ENCODE data around the gene SLC35F3. TPM values are rescaled to one million over a fixed set of nuclear protein-coding genes. Genes with fewer than 3 reads are reported as not detected.

SLC35F3 gene
- total RNA-seq, 4 donors from 2014 or later: 1.7 TPM; not detected in 3

- no peak for DNase-seq
Measured at GRCh38 chr1:234324821-234325220, 420.3 kb downstream of the SLC35F3 start.

GRCh38 chr1:234325878-234326496 lies 421.5 kb downstream of the SLC35F3 start:
- no peaks in the 10 kb centered on the region for H3K9me3 ChIP-seq
- H3K27me3 ChIP-seq: no peaks in the 10 kb centered on the region
- no peak for DNase-seq
- peak overlapping the region in 2 of 4 donors; percentile 12 to 39 for H3K4me3 ChIP-seq
- TF ChIP-seq CTCF (IDR thresholded peaks at IDR 0.05) (no peak), POLR2A (IDR thresholded peaks at IDR 0.05) (no peak)
- no peak overlapping the region for H3K27ac ChIP-seq
- no peaks in the 10 kb centered on the region for H3K36me3 ChIP-seq
- no peaks in the 10 kb centered on the region for H3K4me1 ChIP-seq

More at GRCh38 chr1:234324821-234325220, 420.3 kb downstream of the SLC35F3 start:
- Histone ChIP-seq H3K9me3 (no peaks in the 10 kb centered on the region), H3K27me3 (no peaks in the 10 kb centered on the region), H3K4me1 (no peaks in the 10 kb centered on the region), H3K36me3 (no peaks in the 10 kb centered on the region), H3K4me3 (no peak overlapping the region), H3K27ac (no peak overlapping the region)
- TF ChIP-seq CTCF (IDR thresholded peaks at IDR 0.05) (no peak), POLR2A (IDR thresholded peaks at IDR 0.05) (no peak)

GRCh38 chr1:234326497-234327366 lies 422.3 kb downstream of the SLC35F3 start:
- peak overlapping the region in 2 of 4 donors; percentile 12 to 39 for H3K4me3 ChIP-seq
- peak; percentile 31 to 80 (median 53) for TF ChIP-seq CTCF (IDR thresholded peaks at IDR 0.05)
- TF ChIP-seq POLR2A (IDR thresholded peaks at IDR 0.05): no peak

GRCh38 chr1:234327577-234328164 lies 423.2 kb downstream of the SLC35F3 start:
- Histone ChIP-seq H3K4me3 (no peak overlapping the region), H3K27ac (no peak overlapping the region), H3K36me3 (no peaks in the 10 kb centered on the region), H3K9me3 (no peaks in the 10 kb centered on the region), H3K27me3 (no peaks in the 10 kb centered on the region), H3K4me1 (no peaks in the 10 kb centered on the region)
- no peak for DNase-seq
- TF ChIP-seq CTCF (IDR thresholded peaks at IDR 0.05) (no peak), POLR2A (IDR thresholded peaks at IDR 0.05) (no peak)

More at GRCh38 chr1:234326497-234327366, 422.3 kb downstream of the SLC35F3 start:
- no peaks in the 10 kb centered on the region for H3K4me1 ChIP-seq
- no peaks in the 10 kb centered on the region for H3K27me3 ChIP-seq
- H3K36me3 ChIP-seq: no peaks in the 10 kb centered on the region
- peak in 2 of 3 donors; percentile 54 to 82 for DNase-seq
- no peak overlapping the region for H3K27ac ChIP-seq
- H3K9me3 ChIP-seq: no peaks in the 10 kb centered on the region

GRCh38 chr1:234330843-234331215 lies 426.4 kb downstream of the SLC35F3 start:
- Histone ChIP-seq H3K9me3 (no peaks in the 10 kb centered on the region), H3K27ac (no peak overlapping the region), H3K4me1 (no peaks in the 10 kb centered on the region), H3K36me3 (no peaks in the 10 kb centered on the region), H3K4me3 (no peak overlapping the region), H3K27me3 (no peaks in the 10 kb centered on the region)
- TF ChIP-seq CTCF (IDR thresholded peaks at IDR 0.05) (no peak), POLR2A (IDR thresholded peaks at IDR 0.05) (no peak)
- no peak for DNase-seq

Data from Peyer's patch (tissue), 4 donors.